Smooth muscle cell (in vitro differentiated cells): Measurements from ENCODE around the gene RTF1. TPM values are rescaled to one million over a fixed set of nuclear protein-coding genes. Genes with fewer than 3 reads are reported as not detected.

Experiments
- DNase-seq: peaks from one replicate; lab custom pipeline; 2025; ENCODE audit not compliant: unreplicated experiment; lab: John Stamatoyannopoulos, UW
- H2AFZ ChIP-seq: fragments of 200-600 bp; sonication (generic); 2 replicates; pipeline ENCODE4 v1.6.0; 2016; ENCODE audit warnings: antibody characterized with exemption, low read depth, mild to moderate bottlenecking
- H3F3A ChIP-seq: fragments of 200-600 bp; sonication (generic); 2 replicates; pipeline ENCODE4 v1.6.0; 2017; ENCODE audit warnings: antibody characterized with exemption, low read depth
- H3K27ac ChIP-seq: fragments of 200-600 bp; sonication (generic); 2 replicates; pipeline ENCODE4 v1.5.1; 2016; ENCODE audit warnings: low read depth, mild to moderate bottlenecking
- H3K27me3 ChIP-seq: fragments of 200-600 bp; sonication (generic); 2 replicates; pipeline ENCODE4 v1.6.1; 2016; ENCODE audit warnings: low read depth, mild to moderate bottlenecking
- H3K36me3 ChIP-seq: fragments of 200-600 bp; sonication (generic); 2 replicates; pipeline ENCODE4 v1.5.1; 2016; ENCODE audit warnings: low read depth
- H3K4me1 ChIP-seq: fragments of 200-600 bp; sonication (generic); 2 replicates; pipeline ENCODE4 v1.5.1; 2016; ENCODE audit warnings: low read depth
- H3K4me2 ChIP-seq: fragments of 200-600 bp; sonication (generic); 2 replicates; pipeline ENCODE4 v1.6.0; 2016; ENCODE audit warnings: mild to moderate bottlenecking
- H3K4me3 ChIP-seq: fragments of 200-600 bp; sonication (generic); 2 replicates; pipeline ENCODE4 v1.5.1; 2016; ENCODE audit warnings: mild to moderate bottlenecking
- H3K79me2 ChIP-seq: fragments of 200-600 bp; sonication (generic); 2 replicates; pipeline ENCODE4 v1.6.0; 2016; ENCODE audit warnings: low read depth, mild to moderate bottlenecking
- H3K9ac ChIP-seq: fragments of 200-600 bp; sonication (generic); 2 replicates; pipeline ENCODE4 v1.6.0; 2016; ENCODE audit warnings: low read depth
- H3K9me3 ChIP-seq: fragments of 200-600 bp; sonication (generic); replicated peaks from 2 replicates; pipeline ENCODE4 v1.5.1; 2016; ENCODE audit warnings: low read depth
- H4K20me1 ChIP-seq: fragments of 200-600 bp; sonication (generic); 2 replicates; pipeline ENCODE4 v1.6.0; 2016; ENCODE audit warnings: low read depth
- CTCF ChIP-seq: fragments of 200-600 bp; sonication (generic); IDR thresholded peaks from 2 replicates; pipeline ENCODE4 v1.5.1; 2017; ENCODE audit warnings: borderline replicate concordance, mild to moderate bottlenecking, antibody characterized with exemption; ENCODE audit not compliant: insufficient read depth, poor library complexity, severe bottlenecking
- WGBS: methylation state at CpG from one replicate; pipeline ENCODE4 v1.1.7; 2016; ENCODE audit warnings: low lambda C conversion rate; 5-methylcytosine and 5-hydroxymethylcytosine counted together
- polyA plus RNA-seq: library from polyadenylated mRNA; unstranded; fragments of >200 nt; fragmentation: Nextera tagmentation; extraction: Ambion mirVana; gene quantifications from 2 replicates; pipeline ENCODE4 v1.2.1, GENCODE V29; 2016
- total RNA-seq: library from RNA; depleted of rRNA; stranded (reverse); fragments of >200 nt; gene quantifications from 2 replicates; pipeline ENCODE4 v1.2.3, GENCODE V29; 2014

The RTF1 gene
- total and polyA plus RNA-seq, 2 experiments from 2014 or later: 25.7 to 68.1 TPM

- no peaks in the 10 kb centered on the region for H3K27me3 ChIP-seq
- no peaks in the 10 kb centered on the region for H3K4me1 ChIP-seq
- H4K20me1 ChIP-seq: no peaks in the 10 kb centered on the region
- no peaks in the 10 kb centered on the region for H3K9me3 ChIP-seq
- H3F3A ChIP-seq: no peaks in the 10 kb centered on the region
- TF ChIP-seq CTCF: no peak
- H3K4me3 ChIP-seq: no peak overlapping the region
- H3K79me2 ChIP-seq: no peaks in the 10 kb centered on the region
- H3K36me3 ChIP-seq: no peaks in the 10 kb centered on the region
- H2AFZ ChIP-seq: no peak overlapping the region
- H3K4me2 ChIP-seq: no peak overlapping the region
- no peak overlapping the region for H3K27ac ChIP-seq
- WGBS: 95% methylated on average over 3 of the region's 3 CpGs
- no peak for DNase-seq
- no peak overlapping the region for H3K9ac ChIP-seq
These were observed 20.8 kb upstream of the RTF1 start for GRCh38 chr15:41396111-41396510.

GRCh38 chr15:41401904-41402267 lies 15.0 kb upstream of the RTF1 start:
- Histone ChIP-seq H3F3A (no peaks in the 10 kb centered on the region), H3K79me2 (peaks cover 11% of the 10 kb centered on the region), H3K4me1 (peaks cover 5% of the 10 kb centered on the region), H3K27ac (peak overlapping the region; percentile 71), H3K27me3 (no peaks in the 10 kb centered on the region), H3K4me2 (peak overlapping the region; percentile 97), H3K4me3 (peak overlapping the region; percentile 96), H3K9me3 (no peaks in the 10 kb centered on the region), H2AFZ (peak overlapping the region; percentile 98), H3K9ac (peak overlapping the region; percentile 96), H4K20me1 (no peaks in the 10 kb centered on the region), H3K36me3 (no peaks in the 10 kb centered on the region)
- no peak for DNase-seq
- no peak for TF ChIP-seq CTCF
- WGBS: 15% methylated on average over 9 of the region's 9 CpGs

GRCh38 chr15:41407341-41407740 lies 9.6 kb upstream of the RTF1 start:
- TF ChIP-seq CTCF: no peak
- H3F3A ChIP-seq: peaks cover 5% of the 10 kb centered on the region
- 88% methylated on average over 5 of the region's 5 CpGs for WGBS
- H4K20me1 ChIP-seq: no peaks in the 10 kb centered on the region
- H3K27me3 ChIP-seq: no peaks in the 10 kb centered on the region
- no peak overlapping the region for H3K4me2 ChIP-seq
- no peak overlapping the region for H3K9ac ChIP-seq
- H2AFZ ChIP-seq: no peak overlapping the region
- no peak for DNase-seq
- H3K27ac ChIP-seq: peak overlapping the region; percentile 93
- no peaks in the 10 kb centered on the region for H3K9me3 ChIP-seq
- no peaks in the 10 kb centered on the region for H3K4me1 ChIP-seq
- H3K36me3 ChIP-seq: no peaks in the 10 kb centered on the region
- no peak overlapping the region for H3K4me3 ChIP-seq
- no peaks in the 10 kb centered on the region for H3K79me2 ChIP-seq

- DNase-seq: peak; percentile 17
- H3K27ac ChIP-seq: peak overlapping the region; percentile 93
These were observed 8.7 kb upstream of the RTF1 start for GRCh38 chr15:41408234-41408641.

More at GRCh38 chr15:41408234-41408641, 8.7 kb upstream of the RTF1 start:
- Histone ChIP-seq H2AFZ (no peak overlapping the region), H3K9me3 (no peaks in the 10 kb centered on the region), H4K20me1 (no peaks in the 10 kb centered on the region), H3K4me2 (peak overlapping the region; percentile 71), H3K36me3 (no peaks in the 10 kb centered on the region), H3K27me3 (no peaks in the 10 kb centered on the region), H3K4me3 (no peak overlapping the region), H3K9ac (peak overlapping the region; percentile 63), H3K79me2 (no peaks in the 10 kb centered on the region), H3K4me1 (no peaks in the 10 kb centered on the region), H3F3A (peaks cover 5% of the 10 kb centered on the region)
- no peak for TF ChIP-seq CTCF
- WGBS: 46% methylated on average over 2 of the region's 2 CpGs
